ENCODE results near the gene UBAC2. TPM values are rescaled to one million over a fixed set of nuclear protein-coding genes. Genes with fewer than 3 reads are reported as not detected.
"Not testable (repeated sequence)": the region's sequence is repeated elsewhere in the genome, so short reads cannot be mapped to it uniquely, and the experiment has no call there.

UBAC2 gene
- polyA plus RNA-seq, 6 donors from 2014 or later, result 107 to 132 (median 115) TPM

- Mint-ChIP-seq H3K36me3 (peaks cover 11 to 28% of the 10 kb centered on the region in 2 donors), H3K9me3 (no peaks in the 10 kb centered on the region), H3K27ac (peak overlapping the region in 3 of 6 donors; percentile 44 to 67 (median 46)), H3K4me3 (peak overlapping the region in 4 of 8 donors; percentile 2 to 41 (median 24)), H3K4me1 (peaks cover 64 to 87% (median 66%) of the 10 kb centered on the region in 3 donors), H3K27me3 (no peaks in the 10 kb centered on the region)
- ATAC-seq (ENCODE audit: low read depth in 2 of 2) (no peak), DNase-seq (no peak)
Measured at GRCh38 chr13:99208845-99209527, 8.3 kb downstream of the UBAC2 start.

- H3K4me1 Mint-ChIP-seq, result peaks cover 58 to 87% (median 66%) of the 10 kb centered on the region in 3 donors
- not testable (repeated sequence) for H3K4me3 Mint-ChIP-seq; ATAC-seq (ENCODE audit: low read depth in 2 of 2); DNase-seq; H3K27me3 Mint-ChIP-seq; H3K9me3 Mint-ChIP-seq
- H3K36me3 Mint-ChIP-seq, result peaks cover 15 to 27% of the 10 kb centered on the region in 2 donors
- peak overlapping the region in 1 of 6 donors; percentile 67 for H3K27ac Mint-ChIP-seq
Measured at GRCh38 chr13:99210627-99211026, 10.0 kb downstream of the UBAC2 start.

GRCh38 chr13:99211421-99212035 lies 10.9 kb downstream of the UBAC2 start:
- peak overlapping the region in 1 of 6 donors; percentile 79 for H3K27ac Mint-ChIP-seq
- peaks cover 14 to 18% of the 10 kb centered on the region in 2 donors for H3K36me3 Mint-ChIP-seq
- ATAC-seq (ENCODE audit: low read depth in 2 of 2) (no peak), DNase-seq (no peak)
- H3K4me3 Mint-ChIP-seq, result no peak overlapping the region
- no peaks in the 10 kb centered on the region for H3K9me3 Mint-ChIP-seq
- H3K4me1 Mint-ChIP-seq, result peaks cover 49 to 86% (median 58%) of the 10 kb centered on the region in 3 donors
- H3K27me3 Mint-ChIP-seq, result no peaks in the 10 kb centered on the region

GRCh38 chr13:99214232-99214631 lies 13.6 kb downstream of the UBAC2 start:
- H3K27me3 Mint-ChIP-seq, result no peaks in the 10 kb centered on the region
- no peak for DNase-seq
- peak overlapping the region in 7 of 8 donors; percentile 34 to 80 (median 49) for H3K4me3 Mint-ChIP-seq
- H3K36me3 Mint-ChIP-seq, result peaks cover 7 to 8% of the 10 kb centered on the region in 2 donors
- no peaks in the 10 kb centered on the region for H3K9me3 Mint-ChIP-seq
- peaks cover 53 to 86% (median 64%) of the 10 kb centered on the region in 3 donors for H3K4me1 Mint-ChIP-seq
- ATAC-seq (ENCODE audit: low read depth in 2 of 2), result peak; percentile 74 to 80
- peak overlapping the region in 5 of 6 donors; percentile 51 to 93 (median 86) for H3K27ac Mint-ChIP-seq

GRCh38 chr13:99214731-99215130 lies 14.1 kb downstream of the UBAC2 start:
- ATAC-seq (ENCODE audit: low read depth in 2 of 2), result no peak
- DNase-seq, result no peak
- Mint-ChIP-seq H3K9me3 (no peaks in the 10 kb centered on the region), H3K27me3 (no peaks in the 10 kb centered on the region), H3K36me3 (peaks cover 7 to 8% of the 10 kb centered on the region in 2 donors), H3K4me1 (peaks cover 55 to 85% (median 64%) of the 10 kb centered on the region in 3 donors), H3K4me3 (peak overlapping the region in 6 of 8 donors; percentile 35 to 76 (median 54)), H3K27ac (peak overlapping the region; percentile 51 to 93 (median 72))

GRCh38 chr13:99215184-99215830 lies 14.7 kb downstream of the UBAC2 start:
- no peaks in the 10 kb centered on the region for H3K27me3 Mint-ChIP-seq
- ATAC-seq (ENCODE audit: low read depth in 2 of 2) (peak; percentile 49 to 52), DNase-seq (no peak)
- peak overlapping the region; percentile 22 to 88 (median 62) for H3K4me3 Mint-ChIP-seq
- no peaks in the 10 kb centered on the region for H3K9me3 Mint-ChIP-seq
- peaks cover 7 to 8% of the 10 kb centered on the region in 2 donors for H3K36me3 Mint-ChIP-seq
- H3K4me1 Mint-ChIP-seq, result peaks cover 55 to 84% (median 64%) of the 10 kb centered on the region in 3 donors
- H3K27ac Mint-ChIP-seq, result peak overlapping the region; percentile 21 to 79 (median 60)

- ATAC-seq (ENCODE audit: low read depth in 2 of 2) (peak in 1 of 2 donors; percentile 20), DNase-seq (no peak)
- peak overlapping the region in 5 of 6 donors; percentile 58 to 93 (median 76) for H3K27ac Mint-ChIP-seq
- H3K4me1 Mint-ChIP-seq, result peaks cover 59 to 81% (median 70%) of the 10 kb centered on the region in 3 donors
- H3K27me3 Mint-ChIP-seq, result no peaks in the 10 kb centered on the region
- peaks cover 15 to 17% of the 10 kb centered on the region in 2 donors for H3K36me3 Mint-ChIP-seq
- no peaks in the 10 kb centered on the region for H3K9me3 Mint-ChIP-seq
- H3K4me3 Mint-ChIP-seq, result peak overlapping the region in 6 of 8 donors; percentile 6 to 69 (median 42)
Measured at GRCh38 chr13:99217461-99218110, 16.9 kb downstream of the UBAC2 start.

- H3K9me3 Mint-ChIP-seq, result peaks cover 0 to 3% (median 0%) of the 10 kb centered on the region in 7 donors
- peak overlapping the region in 4 of 6 donors; percentile 57 to 93 (median 66) for H3K27ac Mint-ChIP-seq
- H3K27me3 Mint-ChIP-seq, result no peaks in the 10 kb centered on the region
- peak overlapping the region in 5 of 8 donors; percentile 4 to 70 (median 34) for H3K4me3 Mint-ChIP-seq
- no peak for ATAC-seq (ENCODE audit: low read depth in 2 of 2)
- DNase-seq, result no peak
- peaks cover 15 to 17% of the 10 kb centered on the region in 2 donors for H3K36me3 Mint-ChIP-seq
- peaks cover 60 to 85% (median 73%) of the 10 kb centered on the region in 3 donors for H3K4me1 Mint-ChIP-seq
Measured at GRCh38 chr13:99218126-99218525, 17.5 kb downstream of the UBAC2 start.

GRCh38 chr13:99218545-99218944 lies 17.9 kb downstream of the UBAC2 start:
- Mint-ChIP-seq H3K27ac (peak overlapping the region in 4 of 6 donors; percentile 57 to 73 (median 62)), H3K9me3 (peaks cover 0 to 7% (median 4%) of the 10 kb centered on the region in 7 donors), H3K27me3 (no peaks in the 10 kb centered on the region), H3K4me3 (peak overlapping the region in 7 of 8 donors; percentile 4 to 70 (median 49)), H3K36me3 (peaks cover 18 to 22% of the 10 kb centered on the region in 2 donors), H3K4me1 (peaks cover 64 to 86% (median 77%) of the 10 kb centered on the region in 3 donors)
- DNase-seq, result no peak
- ATAC-seq (ENCODE audit: low read depth in 2 of 2), result no peak

- peaks cover 0 to 9% (median 4%) of the 10 kb centered on the region in 7 donors for H3K9me3 Mint-ChIP-seq
- no peaks in the 10 kb centered on the region for H3K27me3 Mint-ChIP-seq
- peaks cover 67 to 87% (median 79%) of the 10 kb centered on the region in 3 donors for H3K4me1 Mint-ChIP-seq
- H3K36me3 Mint-ChIP-seq, result peaks cover 20 to 23% of the 10 kb centered on the region in 2 donors
- no peak for DNase-seq
- ATAC-seq (ENCODE audit: low read depth in 2 of 2), result peak; percentile 32 to 53
- peak overlapping the region in 6 of 8 donors; percentile 9 to 78 (median 56) for H3K4me3 Mint-ChIP-seq
- H3K27ac Mint-ChIP-seq, result peak overlapping the region in 4 of 6 donors; percentile 10 to 77 (median 50)
Measured at GRCh38 chr13:99218969-99219368, 18.3 kb downstream of the UBAC2 start.

- Mint-ChIP-seq H3K27ac (peak overlapping the region in 1 of 6 donors; percentile 5), H3K36me3 (peaks cover 16 to 18% of the 10 kb centered on the region in 2 donors), H3K4me1 (peaks cover 64 to 86% (median 78%) of the 10 kb centered on the region in 3 donors), H3K27me3 (no peaks in the 10 kb centered on the region), H3K4me3 (peak overlapping the region in 2 of 8 donors; percentile 13 to 51), H3K9me3 (peaks cover 0 to 9% (median 4%) of the 10 kb centered on the region in 7 donors)
- ATAC-seq (ENCODE audit: low read depth in 2 of 2) (peak in 1 of 2 donors; percentile 28), DNase-seq (no peak)
Measured at GRCh38 chr13:99220199-99220935, 19.7 kb downstream of the UBAC2 start.

All from naive B cell (primary cell).